Spleen (tissue), 7 donors: ENCODE results near the gene COBL.

Experiments
- CTCF ChIP-seq, 11 experiments: fragments of 200-600 bp in 7 of 11; fragments of 450-650 bp in 4 of 11; sonication (generic) in 4 of 11; IDR thresholded peaks in 8 of 11; conservative IDR thresholded peaks in 3 of 11; 1 replicate in 7 of 11; 2 replicates in 4 of 11; pipeline versions ENCODE4 v1.4.0 to v1.8.0; 2016 to 2021; ENCODE audit warnings: antibody characterized with exemption in 11 of 11, inconsistent platforms in 4 of 11, mild to moderate bottlenecking in 1 of 11
- POLR2A ChIP-seq, 3 donors: fragments of 450-650 bp; IDR thresholded peaks; one replicate each; pipeline ENCODE4 v1.5.1; 2017; ENCODE audit warnings: antibody characterized with exemption in 3 of 3, mild to moderate bottlenecking in 1 of 3
- donor health status: DM: no; HTN: no; CAD: no; lungs with moderate emphysema.
- donor health status: DM: no; HTN: no; CAD: no.
- donor health status: DM: no; HTN: no; CAD: no.

- TF ChIP-seq POLR2A (IDR thresholded peaks at IDR 0.05) = no peak
- no peak for TF ChIP-seq CTCF (IDR thresholded peaks at IDR 0.05 in 8 of 11, conservative IDR thresholded peaks at IDR 0.05 in 3 of 11)
Observed at GRCh38 chr7:51235593-51236313, 80.9 kb downstream of the COBL start.
